Amygdala (tissue), 56 donors: Measurements from ENCODE around the gene ZNF497.
"Not testable (repeated sequence)": the region's sequence is repeated elsewhere in the genome, so short reads cannot be mapped to it uniquely, and the experiment has no call there.

Source experiments
- DNase-seq, 56 donors: peaks; one replicate each; lab custom pipeline; 2025; lab: John Stamatoyannopoulos, UW

Gene ZNF497

GRCh38 chr19:58395220-58395978, 32.8 kb upstream of the ZNF497 start, which contains the start of gene RNF225:
RNF225 (plus strand) TSS chr19:58395656; CDS start chr19:58396090, 434 bp downstream.
- DNase-seq: no peak

- no peak for DNase-seq
These were observed 32.3 kb upstream of the ZNF497 start for GRCh38 chr19:58394821-58395219.

- no peak for DNase-seq
These were observed 31.1 kb upstream of the ZNF497 start for GRCh38 chr19:58393725-58394033.

- no peak for DNase-seq
These were observed 30.6 kb upstream of the ZNF497 start for GRCh38 chr19:58392945-58393724.

GRCh38 chr19:58388175-58388526, 25.6 kb upstream of the ZNF497 start:
- DNase-seq: no peak

GRCh38 chr19:58387338-58388174, 25.0 kb upstream of the ZNF497 start:
- DNase-seq: no peak

GRCh38 chr19:58386576-58387337, 24.2 kb upstream of the ZNF497 start, which contains the start of gene RPS5:
RPS5 (plus strand) TSS chr19:58387269; CDS start chr19:58388138, 869 bp downstream.
- peak; percentile 68 to 98 (median 94) for DNase-seq

GRCh38 chr19:58385891-58386575, 23.5 kb upstream of the ZNF497 start:
- DNase-seq: no peak

GRCh38 chr19:58385313-58385890, 22.9 kb upstream of the ZNF497 start:
- no peak for DNase-seq

GRCh38 chr19:58382997-58383603, 20.5 kb upstream of the ZNF497 start:
- DNase-seq: no peak

GRCh38 chr19:58381460-58382212, 19.1 kb upstream of the ZNF497 start:
- no peak for DNase-seq

- DNase-seq: peak; percentile 89 to 99 (median 98)
These were observed 18.3 kb upstream of the ZNF497 start, which contains the start of gene ZNF837 for GRCh38 chr19:58380662-58381459. ZNF837 (minus strand) TSS chr19:58381030; CDS start chr19:58369332, 11,698 bp downstream.

- DNase-seq: peak in 1 of 56 donors; percentile 55
These were observed 17.6 kb upstream of the ZNF497 start for GRCh38 chr19:58380037-58380661.

- no peak for DNase-seq
These were observed 16.7 kb upstream of the ZNF497 start for GRCh38 chr19:58379246-58379645.

GRCh38 chr19:58376724-58377123, 14.2 kb upstream of the ZNF497 start:
- DNase-seq: not testable (repeated sequence)

- no peak for DNase-seq
These were observed 11.6 kb upstream of the ZNF497 start for GRCh38 chr19:58374200-58374599.
